ENCODE measurements around the gene WDFY2.
"Not testable (repeated sequence)": the region's sequence is repeated elsewhere in the genome, so short reads cannot be mapped to it uniquely, and the experiment has no call there.

Gene WDFY2

GRCh38 chr13:51635137-51635878, 51.0 kb downstream of the WDFY2 start:
- DNase-seq, result no peak

GRCh38 chr13:51636349-51636890, 52.2 kb downstream of the WDFY2 start:
- peak; percentile 59 for DNase-seq

- peak; percentile 32 for DNase-seq
These were observed 53.6 kb downstream of the WDFY2 start for GRCh38 chr13:51637852-51638215.

GRCh38 chr13:51638216-51638871, 54.1 kb downstream of the WDFY2 start:
- peak; percentile 58 for DNase-seq

GRCh38 chr13:51639171-51639570, 54.9 kb downstream of the WDFY2 start:
- DNase-seq, result peak; percentile 43

GRCh38 chr13:51640696-51641095, 56.4 kb downstream of the WDFY2 start:
- not testable (repeated sequence) for DNase-seq

- DNase-seq, result no peak
These were observed 59.0 kb downstream of the WDFY2 start for GRCh38 chr13:51643105-51643881.

- no peak for DNase-seq
These were observed 59.6 kb downstream of the WDFY2 start for GRCh38 chr13:51643882-51644281.

- no peak for DNase-seq
These were observed 60.4 kb downstream of the WDFY2 start for GRCh38 chr13:51644654-51645053.

GRCh38 chr13:51645154-51645650, 60.9 kb downstream of the WDFY2 start:
- no peak for DNase-seq

GRCh38 chr13:51645761-51646670, 61.8 kb downstream of the WDFY2 start:
- DNase-seq, result no peak

- no peak for DNase-seq
These were observed 62.8 kb downstream of the WDFY2 start for GRCh38 chr13:51647067-51647466.

- not testable (repeated sequence) for DNase-seq
These were observed 67.9 kb downstream of the WDFY2 start for GRCh38 chr13:51652193-51652592.

- no peak for DNase-seq
These were observed 75.2 kb downstream of the WDFY2 start for GRCh38 chr13:51659276-51660127.

- DNase-seq, result no peak
These were observed 76.6 kb downstream of the WDFY2 start for GRCh38 chr13:51660813-51661212.

GRCh38 chr13:51663973-51664957, 80.0 kb downstream of the WDFY2 start:
- DNase-seq, result no peak

GRCh38 chr13:51665456-51665855, 81.2 kb downstream of the WDFY2 start:
- DNase-seq, result no peak

GRCh38 chr13:51666374-51666773, 82.1 kb downstream of the WDFY2 start:
- DNase-seq, result peak; percentile 87

- DNase-seq, result no peak
These were observed 82.6 kb downstream of the WDFY2 start for GRCh38 chr13:51666839-51667238.

All from NCI-H526 treated with DMSO at 0.1 percent for 48 hours (cell line).